ENCODE results near the gene SPC24. TPM values are rescaled to one million over a fixed set of nuclear protein-coding genes. Genes with fewer than 3 reads are reported as not detected.

The SPC24 gene
- total RNA-seq, 1 donor from 2014 or later: 8.3 TPM

DNA sequence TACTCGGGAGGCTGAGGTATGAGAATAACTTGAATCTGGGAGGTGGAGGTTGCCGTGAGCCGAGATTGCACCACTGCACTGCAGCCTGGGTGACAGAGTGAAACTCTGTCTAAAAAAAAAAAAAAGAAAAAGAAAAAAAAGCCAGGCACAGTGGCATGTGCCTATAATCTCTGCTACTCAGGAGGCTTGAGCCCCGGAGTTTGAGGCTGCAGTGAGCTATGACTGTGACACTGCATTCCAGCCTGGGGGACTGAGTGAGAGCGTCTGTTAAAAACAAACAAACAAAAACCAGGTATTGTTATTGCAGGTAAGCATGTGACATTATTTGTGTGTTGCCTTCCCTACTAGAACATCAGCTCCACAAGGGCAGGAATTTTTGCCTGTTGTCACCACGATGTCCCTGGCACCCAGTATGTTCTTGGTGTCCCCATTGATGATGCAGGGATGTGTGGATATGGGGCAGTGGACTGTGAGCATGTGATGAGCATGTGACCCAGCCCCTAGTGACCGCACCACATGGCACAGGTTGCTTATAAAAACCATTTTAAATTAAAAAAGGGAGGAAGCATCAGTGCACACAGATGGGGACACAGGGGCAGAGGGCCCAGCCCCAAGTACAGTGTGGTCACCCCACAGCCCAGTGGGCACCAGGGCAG lies 43.3 kb upstream of the SPC24 start:
- Mint-ChIP-seq H3K36me3 (ENCODE audit: low read depth) (peaks cover 4% of the 10 kb centered on the region), H3K9me3 (ENCODE audit: low read depth) (no peaks in the 10 kb centered on the region), H3K4me3 (ENCODE audit: unreplicated experiment) (no peak overlapping the region), H3K27ac (ENCODE audit: unreplicated experiment) (peak overlapping the region; percentile 88), H3K27me3 (ENCODE audit: low read depth) (no peaks in the 10 kb centered on the region), H3K4me1 (ENCODE audit: low read depth) (peaks cover 50% of the 10 kb centered on the region)
- no peak for TF ChIP-seq CTCF (IDR thresholded peaks at IDR 0.05)
- no peak for DNase-seq (ENCODE audit: low spot score)

- H3K4me3 Mint-ChIP-seq (ENCODE audit: unreplicated experiment): peak overlapping the region; percentile 52
- TF ChIP-seq CTCF (IDR thresholded peaks at IDR 0.05): no peak
- no peaks in the 10 kb centered on the region for H3K27me3 Mint-ChIP-seq (ENCODE audit: low read depth)
- H3K36me3 Mint-ChIP-seq (ENCODE audit: low read depth): peaks cover 4% of the 10 kb centered on the region
- DNase-seq (ENCODE audit: low spot score): no peak
- no peaks in the 10 kb centered on the region for H3K9me3 Mint-ChIP-seq (ENCODE audit: low read depth)
- peak overlapping the region; percentile 65 for H3K27ac Mint-ChIP-seq (ENCODE audit: unreplicated experiment)
- H3K4me1 Mint-ChIP-seq (ENCODE audit: low read depth): peaks cover 45% of the 10 kb centered on the region
Measured at GRCh38 chr19:11198175-11198534, 42.6 kb upstream of the SPC24 start.

- peaks cover 4% of the 10 kb centered on the region for H3K36me3 Mint-ChIP-seq (ENCODE audit: low read depth)
- H3K4me3 Mint-ChIP-seq (ENCODE audit: unreplicated experiment): peak within 1 kb of the TSS; percentile 92
- H3K9me3 Mint-ChIP-seq (ENCODE audit: low read depth): no peaks in the 10 kb centered on the region
- peaks cover 39% of the 10 kb centered on the region for H3K4me1 Mint-ChIP-seq (ENCODE audit: low read depth)
- peak within 1 kb of the TSS; percentile 65 for H3K27ac Mint-ChIP-seq (ENCODE audit: unreplicated experiment)
- TF ChIP-seq CTCF (IDR thresholded peaks at IDR 0.05): peak; percentile 43
- DNase-seq (ENCODE audit: low spot score): peak; percentile 90
- no peaks in the 10 kb centered on the region for H3K27me3 Mint-ChIP-seq (ENCODE audit: low read depth)
Measured at GRCh38 chr19:11197291-11198174, 42.0 kb upstream of the SPC24 start, which contains the start of gene KANK2. TSS of gene KANK2 (minus strand) at chr19:11197545. CDS start at chr19:11194511, 3,034 bp downstream.

GRCh38 chr19:11196406-11197287 lies 41.1 kb upstream of the SPC24 start:
- Mint-ChIP-seq H3K27me3 (ENCODE audit: low read depth) (no peaks in the 10 kb centered on the region), H3K4me1 (ENCODE audit: low read depth) (peaks cover 42% of the 10 kb centered on the region), H3K4me3 (ENCODE audit: unreplicated experiment) (peak overlapping the region; percentile 92), H3K36me3 (ENCODE audit: low read depth) (peaks cover 9% of the 10 kb centered on the region), H3K27ac (ENCODE audit: unreplicated experiment) (peak overlapping the region; percentile 65), H3K9me3 (ENCODE audit: low read depth) (no peaks in the 10 kb centered on the region)
- TF ChIP-seq CTCF (IDR thresholded peaks at IDR 0.05): no peak
- DNase-seq (ENCODE audit: low spot score): no peak

DNA sequence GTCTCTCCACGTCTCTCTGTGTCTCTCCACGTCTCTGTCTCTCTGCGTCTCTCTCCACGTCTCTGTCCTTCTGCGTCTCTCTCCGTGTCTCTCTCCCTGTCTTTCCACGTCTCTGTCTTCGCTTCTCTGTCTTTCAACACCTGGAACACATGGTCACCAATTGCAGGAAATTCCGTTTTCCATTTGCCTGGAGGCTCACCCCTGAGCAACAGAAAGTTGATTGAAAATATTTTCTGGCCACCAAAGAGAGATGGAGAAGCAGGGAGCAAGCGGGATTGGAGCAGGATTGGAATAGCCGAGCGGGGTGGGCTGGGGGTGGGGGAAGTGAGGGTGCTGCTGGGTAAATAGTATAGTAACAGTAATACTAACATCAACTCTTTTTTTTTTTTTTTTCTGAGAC lies 40.1 kb upstream of the SPC24 start:
- H3K36me3 Mint-ChIP-seq (ENCODE audit: low read depth): peaks cover 11% of the 10 kb centered on the region
- no peaks in the 10 kb centered on the region for H3K9me3 Mint-ChIP-seq (ENCODE audit: low read depth)
- no peak for DNase-seq (ENCODE audit: low spot score)
- H3K4me1 Mint-ChIP-seq (ENCODE audit: low read depth): peaks cover 50% of the 10 kb centered on the region
- TF ChIP-seq CTCF (IDR thresholded peaks at IDR 0.05): no peak
- H3K27ac Mint-ChIP-seq (ENCODE audit: unreplicated experiment): peak overlapping the region; percentile 86
- H3K27me3 Mint-ChIP-seq (ENCODE audit: low read depth): no peaks in the 10 kb centered on the region
- H3K4me3 Mint-ChIP-seq (ENCODE audit: unreplicated experiment): peak overlapping the region; percentile 92
